CD14-positive monocyte (primary cell): Measurements from ENCODE around the gene PLAGL2. TPM values are rescaled to one million over a fixed set of nuclear protein-coding genes. Genes with fewer than 3 reads are reported as not detected.
A peak's percentile ranks its signal among the peaks of the same experiment; 100 is the strongest.

Source experiments
- DNase-seq, 3 donors: peaks; one replicate each; pipeline ENCODE4 v3.0.0-alpha.2; 2011 to 2022
- H2AFZ ChIP-seq: 2 replicates; pipeline ENCODE4 v1.6.0; 2012; ENCODE audit warnings: mild to moderate bottlenecking, low read depth, low read length, inconsistent platforms; ENCODE audit not compliant: insufficient read depth, poor library complexity, severe bottlenecking
- H3K27ac ChIP-seq, 2 donors: 1 replicate in 1 of 2; 2 replicates in 1 of 2; pipeline ENCODE4 v1.5.1; 2012 to 2013; ENCODE audit warnings: low read length in 2 of 2, control low read depth in 1 of 2, inconsistent platforms in 1 of 2, low read depth in 1 of 2, mild to moderate bottlenecking in 1 of 2
- H3K27me3 ChIP-seq, 2 donors: one replicate each; pipeline versions ENCODE4 v1.6.0 to v1.6.1; 2011 to 2013; ENCODE audit warnings: low read length in 2 of 2; ENCODE audit not compliant: control insufficient read depth in 2 of 2, insufficient read depth in 2 of 2
- H3K36me3 ChIP-seq, 2 donors: replicated peaks in 1 of 2; 1 replicate in 1 of 2; 2 replicates in 1 of 2; pipeline versions ENCODE4 v1.5.1 to v1.6.1; 2012 to 2013; ENCODE audit warnings: low read length in 2 of 2, control low read depth in 1 of 2, inconsistent platforms in 1 of 2, mild to moderate bottlenecking in 1 of 2; ENCODE audit not compliant: insufficient read depth in 2 of 2, control insufficient read depth in 1 of 2
- H3K4me1 ChIP-seq, 2 donors: 1 replicate in 1 of 2; 2 replicates in 1 of 2; pipeline versions ENCODE4 v1.5.1 to v1.6.1; 2012 to 2013; ENCODE audit warnings: low read length in 2 of 2, control low read depth in 1 of 2, inconsistent platforms in 1 of 2, mild to moderate bottlenecking in 1 of 2, moderate library complexity in 1 of 2; ENCODE audit not compliant: insufficient read depth in 2 of 2, control insufficient read depth in 1 of 2
- H3K4me2 ChIP-seq: replicated peaks from 2 replicates; pipeline ENCODE3; 2012; ENCODE audit warnings: low read length, moderate library complexity, mild to moderate bottlenecking; ENCODE audit not compliant: poor library complexity, severe bottlenecking; ENCODE audit errors: extremely low read depth
- H3K4me3 ChIP-seq, 3 experiments: fragments of 200-600 bp in 1 of 3; sonication (generic) in 1 of 3; replicated peaks in 1 of 3; 1 replicate in 2 of 3; 2 replicates in 1 of 3; pipeline ENCODE4 v1.5.1; 2011 to 2013; ENCODE audit warnings: low read length in 3 of 3, mild to moderate bottlenecking in 3 of 3, control low read depth in 2 of 3, low read depth in 2 of 3, inconsistent platforms in 1 of 3, moderate library complexity in 1 of 3
- H3K79me2 ChIP-seq: 2 replicates; pipeline ENCODE4 v1.6.0; 2012; ENCODE audit warnings: mild to moderate bottlenecking, control low read depth, inconsistent platforms, low read length, moderate library complexity; ENCODE audit not compliant: insufficient read depth
- H3K9ac ChIP-seq: 2 replicates; pipeline ENCODE4 v1.6.0; 2017; ENCODE audit warnings: low read length, mild to moderate bottlenecking; ENCODE audit not compliant: insufficient read depth, poor library complexity, severe bottlenecking
- H3K9me3 ChIP-seq, 2 donors: replicated peaks in 1 of 2; 1 replicate in 1 of 2; 2 replicates in 1 of 2; pipeline versions ENCODE4 v1.5.1 to v1.6.1; 2012 to 2013; ENCODE audit warnings: low read length in 2 of 2, control low read depth in 1 of 2; ENCODE audit not compliant: control insufficient read depth in 1 of 2, insufficient read depth in 1 of 2
- H4K20me1 ChIP-seq: 2 replicates; pipeline ENCODE4 v1.6.0; 2012; ENCODE audit warnings: mild to moderate bottlenecking, low read length, control low read depth, moderate library complexity; ENCODE audit not compliant: insufficient read depth
- H3K27ac Mint-ChIP-seq, 7 donors: one replicate each; pipeline ENCODE4 v1.8.0; 2020; ENCODE audit warnings: mild to moderate bottlenecking in 7 of 7, mixed read lengths in 7 of 7, moderate library complexity in 6 of 7, inconsistent platforms in 2 of 7
- H3K27me3 Mint-ChIP-seq, 3 donors: one replicate each; pipeline ENCODE4 v1.8.0; 2021 to 2022; ENCODE audit warnings: low read depth in 3 of 3, mild to moderate bottlenecking in 3 of 3, mixed read lengths in 3 of 3, moderate library complexity in 3 of 3, inconsistent platforms in 1 of 3
- H3K36me3 Mint-ChIP-seq, 2 donors: one replicate each; pipeline ENCODE4 v1.8.0; 2020; ENCODE audit warnings: mixed read lengths in 2 of 2, inconsistent platforms in 1 of 2, mild to moderate bottlenecking in 1 of 2
- H3K4me1 Mint-ChIP-seq: one replicate; pipeline ENCODE4 v1.8.0; 2020; ENCODE audit warnings: mild to moderate bottlenecking, mixed read lengths
- H3K4me3 Mint-ChIP-seq, 2 donors: one replicate each; pipeline ENCODE4 v1.8.0; 2020; ENCODE audit warnings: mild to moderate bottlenecking in 2 of 2, mixed read lengths in 2 of 2, moderate library complexity in 1 of 2
- H3K9me3 Mint-ChIP-seq, 7 donors: one replicate each; pipeline ENCODE4 v1.8.0; 2020 to 2022; ENCODE audit warnings: mixed read lengths in 7 of 7, mild to moderate bottlenecking in 6 of 7, moderate library complexity in 6 of 7, inconsistent platforms in 2 of 7
- CTCF ChIP-seq: fragments of 200-600 bp; IDR thresholded peaks from one replicate; pipeline ENCODE4 v1.8.0; 2022; ENCODE audit warnings: antibody characterized with exemption, mild to moderate bottlenecking
- WGBS: methylation state at CpG from one replicate; pipeline ENCODE4 v1.1.5; 2013; ENCODE audit warnings: missing lambda C conversion rate; ENCODE audit not compliant: insufficient coverage; 5-methylcytosine and 5-hydroxymethylcytosine counted together
- intact Hi-C, 2 donors: fragments of 100-400 bp; cut with micrococcal nuclease; formaldehyde crosslinking; loops; one replicate each; pipeline versions ENCODE4 v1.15.0 to v1.15.1; 2023
- polyA plus RNA-seq, 3 donors: library from polyadenylated mRNA; depleted of rRNA in 1 of 3; unstranded in 2 of 3; stranded (reverse) in 1 of 3; fragments of 300-500 nt in 2 of 3; fragments of >200 nt in 1 of 3; fragmentation: Illumina TruSeq in 2 of 3; gene quantifications; 1 replicate in 2 of 3; 2 replicates in 1 of 3; pipeline ENCODE4 v1.2.3, GENCODE V29; 2012 to 2021

The PLAGL2 gene
- polyA plus RNA-seq, 3 donors, result 6.2 to 31.7 (median 14.7) TPM

- H2AFZ ChIP-seq, result no peak overlapping the region
- H3K27ac Mint-ChIP-seq, result peak overlapping the region in 4 of 7 donors; percentile 24 to 63 (median 43)
- H3K4me1 Mint-ChIP-seq, result peaks cover 10% of the 10 kb centered on the region
- H3K9me3 Mint-ChIP-seq, result no peaks in the 10 kb centered on the region
- H4K20me1 ChIP-seq, result peaks cover 33% of the 10 kb centered on the region
- H3K4me3 ChIP-seq, result no peak overlapping the region
- H3K4me2 ChIP-seq, result no peak overlapping the region
- no peak for DNase-seq
- intact Hi-C loops, result no loop called here
- peaks cover 0 to 6% (median 0%) of the 10 kb centered on the region in 3 donors for H3K27me3 Mint-ChIP-seq
- peaks cover 60 to 67% of the 10 kb centered on the region in 2 donors for H3K36me3 Mint-ChIP-seq
- H3K9me3 ChIP-seq, result no peaks in the 10 kb centered on the region
- no peaks in the 10 kb centered on the region for H3K79me2 ChIP-seq
- no peak overlapping the region for H3K9ac ChIP-seq
- H3K27ac ChIP-seq, result peak overlapping the region in 1 of 2 donors; percentile 54
- TF ChIP-seq CTCF, result no peak
- H3K4me3 Mint-ChIP-seq, result no peak overlapping the region
- no peaks in the 10 kb centered on the region for H3K4me1 ChIP-seq
- WGBS, result 97% methylated on average over 6 of the region's 8 CpGs
- no peaks in the 10 kb centered on the region for H3K27me3 ChIP-seq
- peaks cover 55 to 67% of the 10 kb centered on the region in 2 donors for H3K36me3 ChIP-seq
These were observed 41.6 kb downstream of the PLAGL2 start for GRCh38 chr20:32165836-32166545.

- intact Hi-C loops, result no loop called here
- TF ChIP-seq CTCF, result no peak
- Mint-ChIP-seq H3K4me1 (peaks cover 10% of the 10 kb centered on the region), H3K27ac (peak overlapping the region in 4 of 7 donors; percentile 59 to 74 (median 68)), H3K27me3 (peaks cover 0 to 6% (median 0%) of the 10 kb centered on the region in 3 donors), H3K36me3 (peaks cover 66 to 76% of the 10 kb centered on the region in 2 donors), H3K9me3 (no peaks in the 10 kb centered on the region), H3K4me3 (no peak overlapping the region)
- H3K27me3 ChIP-seq, result no peaks in the 10 kb centered on the region
- no peak overlapping the region for H3K4me2 ChIP-seq
- DNase-seq, result no peak
- no peaks in the 10 kb centered on the region for H3K9me3 ChIP-seq
- H4K20me1 ChIP-seq, result peaks cover 33% of the 10 kb centered on the region
- WGBS, result 95% methylated on average over 17 of the region's 21 CpGs
- H3K4me3 ChIP-seq, result no peak overlapping the region
- H2AFZ ChIP-seq, result no peak overlapping the region
- no peaks in the 10 kb centered on the region for H3K4me1 ChIP-seq
- H3K36me3 ChIP-seq, result peaks cover 61 to 75% of the 10 kb centered on the region in 2 donors
- H3K79me2 ChIP-seq, result no peaks in the 10 kb centered on the region
- H3K9ac ChIP-seq, result no peak overlapping the region
- peak overlapping the region in 1 of 2 donors; percentile 12 for H3K27ac ChIP-seq
These were observed 42.4 kb downstream of the PLAGL2 start for GRCh38 chr20:32164984-32165735.
